KMS-11 (cell line): ENCODE data around the gene KIRREL1.

Experiments used
- H2AFZ ChIP-seq: fragments of 200-600 bp; sonication (generic); 2 replicates; pipeline ENCODE4 v1.6.1; 2016; ENCODE audit warnings: antibody characterized with exemption, mixed run types, low read depth
- H3K27ac ChIP-seq: fragments of 200-600 bp; sonication (generic); 2 replicates; pipeline ENCODE4 v1.6.1; 2016; ENCODE audit warnings: mild to moderate bottlenecking, mixed run types
- H3K27me3 ChIP-seq: fragments of 200-600 bp; sonication (generic); 2 replicates; pipeline ENCODE4 v1.6.1; 2017; ENCODE audit warnings: mild to moderate bottlenecking, low read depth, mixed run types, moderate library complexity; ENCODE audit not compliant: insufficient read depth
- H3K36me3 ChIP-seq: fragments of 200-600 bp; sonication (generic); 2 replicates; pipeline ENCODE4 v1.6.1; 2017; ENCODE audit warnings: mild to moderate bottlenecking, mixed run types; ENCODE audit not compliant: insufficient read depth
- H3K4me1 ChIP-seq: fragments of 200-600 bp; sonication (generic); 2 replicates; pipeline ENCODE4 v1.6.1; 2016; ENCODE audit warnings: mild to moderate bottlenecking, low read depth, mixed run types; ENCODE audit not compliant: poor library complexity, severe bottlenecking
- H3K4me2 ChIP-seq: fragments of 200-600 bp; sonication (generic); 2 replicates; pipeline ENCODE4 v1.7.0; 2016; ENCODE audit warnings: mild to moderate bottlenecking, mixed run types
- H3K4me3 ChIP-seq: fragments of 200-600 bp; sonication (generic); IDR thresholded peaks from 2 replicates; pipeline ENCODE4 v1.6.1; 2017; ENCODE audit warnings: low read depth, low read length, mixed read lengths; ENCODE audit not compliant: insufficient read depth
- H3K79me2 ChIP-seq: fragments of 200-600 bp; sonication (generic); 2 replicates; pipeline ENCODE4 v1.6.1; 2016; ENCODE audit warnings: low read depth, mixed run types; ENCODE audit not compliant: insufficient read depth
- H3K9ac ChIP-seq: fragments of 200-600 bp; sonication (generic); 2 replicates; pipeline ENCODE4 v1.6.1; 2016; ENCODE audit warnings: mild to moderate bottlenecking, mixed run types
- H4K20me1 ChIP-seq: fragments of 200-600 bp; sonication (generic); 2 replicates; pipeline ENCODE4 v1.6.1; 2016; ENCODE audit warnings: mild to moderate bottlenecking, mixed run types; ENCODE audit not compliant: insufficient read depth
- TF ChIP-seq, protein P1 (sequence below): fragments of 200-600 bp; sonication (generic); conservative IDR thresholded peaks from 2 replicates; pipeline ENCODE4 v1.6.1; 2017; ENCODE audit warnings: low read depth, mild to moderate bottlenecking, antibody characterized with exemption, low read length, moderate library complexity, mixed read lengths

KIRREL1 gene

DNA sequence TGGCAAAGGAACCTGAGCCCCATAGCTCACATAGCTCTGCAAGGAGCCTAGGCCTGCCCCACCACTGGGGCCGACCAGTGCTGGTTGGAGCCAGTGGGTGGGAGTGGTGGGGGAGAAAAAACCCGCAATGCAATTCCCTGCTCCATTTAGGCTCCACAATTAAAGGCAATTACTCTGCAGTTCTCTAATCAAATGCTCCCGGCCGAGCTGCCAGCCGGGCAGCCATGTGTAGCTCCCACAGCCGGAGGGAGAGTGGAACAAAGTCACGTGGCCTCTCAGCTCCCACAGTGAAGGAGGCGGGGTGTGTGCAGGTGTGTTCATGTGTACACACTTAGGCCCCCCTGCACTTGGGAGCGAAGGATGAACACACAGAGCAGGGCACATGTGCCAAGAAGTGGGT lies 81.6 kb downstream of the KIRREL1 start:
- Histone ChIP-seq H2AFZ (no peak overlapping the region), H3K4me2 (no peak overlapping the region), H4K20me1 (no peaks in the 10 kb centered on the region), H3K27ac (no peak overlapping the region), H3K36me3 (no peaks in the 10 kb centered on the region), H3K27me3 (no peaks in the 10 kb centered on the region; the same call in 1 of the 2 replicates), H3K9ac (no peak overlapping the region), H3K4me3 (no peak overlapping the region), H3K79me2 (no peaks in the 10 kb centered on the region), H3K4me1 (no peaks in the 10 kb centered on the region)
- TF ChIP-seq, protein P1, sequence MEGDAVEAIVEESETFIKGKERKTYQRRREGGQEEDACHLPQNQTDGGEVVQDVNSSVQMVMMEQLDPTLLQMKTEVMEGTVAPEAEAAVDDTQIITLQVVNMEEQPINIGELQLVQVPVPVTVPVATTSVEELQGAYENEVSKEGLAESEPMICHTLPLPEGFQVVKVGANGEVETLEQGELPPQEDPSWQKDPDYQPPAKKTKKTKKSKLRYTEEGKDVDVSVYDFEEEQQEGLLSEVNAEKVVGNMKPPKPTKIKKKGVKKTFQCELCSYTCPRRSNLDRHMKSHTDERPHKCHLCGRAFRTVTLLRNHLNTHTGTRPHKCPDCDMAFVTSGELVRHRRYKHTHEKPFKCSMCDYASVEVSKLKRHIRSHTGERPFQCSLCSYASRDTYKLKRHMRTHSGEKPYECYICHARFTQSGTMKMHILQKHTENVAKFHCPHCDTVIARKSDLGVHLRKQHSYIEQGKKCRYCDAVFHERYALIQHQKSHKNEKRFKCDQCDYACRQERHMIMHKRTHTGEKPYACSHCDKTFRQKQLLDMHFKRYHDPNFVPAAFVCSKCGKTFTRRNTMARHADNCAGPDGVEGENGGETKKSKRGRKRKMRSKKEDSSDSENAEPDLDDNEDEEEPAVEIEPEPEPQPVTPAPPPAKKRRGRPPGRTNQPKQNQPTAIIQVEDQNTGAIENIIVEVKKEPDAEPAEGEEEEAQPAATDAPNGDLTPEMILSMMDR: no peak

DNA sequence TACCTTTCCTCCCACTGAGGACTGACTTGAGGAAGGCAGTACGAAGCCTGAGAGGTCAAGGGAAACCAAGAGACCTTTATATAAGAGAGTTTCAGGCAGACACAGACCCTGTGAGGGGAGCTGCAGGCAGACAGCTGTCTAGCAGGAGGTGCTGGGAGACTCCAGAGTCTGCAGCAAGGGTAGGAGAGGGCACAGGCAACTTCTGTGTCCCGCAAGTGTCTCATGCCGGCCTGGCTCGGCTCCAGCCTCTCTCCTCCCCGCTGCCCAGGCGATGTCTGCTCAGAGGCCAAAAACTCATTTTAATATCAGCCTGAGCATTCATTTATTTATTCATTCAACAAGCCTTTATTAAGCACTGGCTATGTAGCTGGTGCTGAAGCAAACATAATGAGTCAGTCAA lies 83.0 kb downstream of the KIRREL1 start:
- Histone ChIP-seq H3K27me3 (no peaks in the 10 kb centered on the region), H3K9ac (no peak overlapping the region), H3K27ac (no peak overlapping the region), H3K4me1 (no peaks in the 10 kb centered on the region), H4K20me1 (no peaks in the 10 kb centered on the region), H3K36me3 (no peaks in the 10 kb centered on the region), H3K4me3 (no peak overlapping the region), H3K79me2 (no peaks in the 10 kb centered on the region), H2AFZ (no peak overlapping the region), H3K4me2 (no peak overlapping the region)
- TF ChIP-seq, protein P1: no peak

DNA sequence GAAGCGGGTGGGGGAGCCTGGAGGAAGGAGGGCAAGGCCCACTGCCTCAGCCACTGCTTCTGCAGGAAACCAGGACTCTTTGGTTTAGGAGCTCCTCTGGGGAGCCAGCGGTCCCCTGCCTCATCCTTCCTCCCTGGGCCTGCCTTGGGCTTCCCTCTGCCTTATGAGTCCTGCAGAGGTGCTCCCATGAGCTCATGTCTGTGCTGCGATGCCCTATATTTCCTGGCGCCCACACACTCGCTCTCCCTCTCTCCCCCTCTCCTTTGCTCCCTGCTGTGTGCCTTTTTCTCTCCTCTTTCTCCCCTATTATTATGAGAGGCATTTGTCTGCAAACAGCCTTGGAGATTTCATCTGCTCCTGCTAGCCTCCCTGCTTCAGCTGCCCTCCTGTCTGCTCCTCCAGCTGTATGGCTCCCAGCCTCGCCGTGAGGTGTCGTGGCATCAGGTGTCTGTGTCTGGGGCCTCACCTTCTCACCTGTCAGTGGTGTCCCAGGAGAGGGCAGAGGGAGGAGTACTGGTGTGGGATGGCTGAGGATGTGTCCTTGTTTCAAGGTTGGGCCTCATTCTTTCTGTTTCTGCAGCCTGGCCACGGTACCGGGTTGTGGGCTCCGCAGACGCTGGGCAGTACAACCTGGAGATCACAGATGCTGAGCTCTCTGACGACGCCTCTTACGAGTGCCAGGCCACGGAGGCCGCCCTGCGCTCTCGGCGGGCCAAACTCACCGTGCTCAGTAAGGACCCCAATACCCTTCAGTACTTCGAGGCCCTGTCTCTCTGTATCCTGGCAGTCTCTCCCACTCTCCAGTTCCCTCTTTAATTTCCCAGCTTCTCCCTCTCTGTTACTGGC lies 84.2 kb downstream of the KIRREL1 start:
- Histone ChIP-seq H3K4me2 (no peak overlapping the region), H3K9ac (no peak overlapping the region), H3K27ac (no peak overlapping the region), H3K27me3 (no peaks in the 10 kb centered on the region), H4K20me1 (no peaks in the 10 kb centered on the region), H3K79me2 (no peaks in the 10 kb centered on the region), H3K36me3 (no peaks in the 10 kb centered on the region), H3K4me3 (no peak overlapping the region), H2AFZ (no peak overlapping the region), H3K4me1 (no peaks in the 10 kb centered on the region)
- TF ChIP-seq, protein P1: no peak

DNA sequence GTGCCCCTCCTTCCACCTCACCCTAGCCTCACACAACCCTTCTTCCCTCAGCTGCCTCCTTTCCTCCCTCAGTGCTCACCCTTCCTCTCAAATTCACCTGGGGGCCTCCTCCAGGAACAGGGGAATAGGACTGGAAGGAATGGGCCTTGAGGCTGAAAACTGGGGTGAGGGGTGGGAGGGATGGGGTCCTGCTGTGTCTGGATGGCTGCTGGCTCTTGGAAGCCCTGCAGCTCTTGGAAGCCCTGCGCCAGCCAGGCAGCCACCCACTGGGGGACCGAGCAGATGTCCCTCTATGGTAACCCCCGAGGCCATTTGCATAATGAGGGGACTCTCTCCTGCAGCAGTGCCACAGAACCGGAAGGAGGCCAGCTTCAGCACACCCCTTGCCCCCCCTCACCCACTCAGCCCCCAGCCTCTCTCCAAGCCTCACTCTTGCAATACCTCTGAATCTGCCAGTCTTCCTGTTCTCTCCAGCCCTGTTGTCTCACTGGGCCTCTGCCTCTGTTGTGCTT lies 85.2 kb downstream of the KIRREL1 start:
- Histone ChIP-seq H3K4me1 (no peaks in the 10 kb centered on the region), H4K20me1 (no peaks in the 10 kb centered on the region), H3K36me3 (no peaks in the 10 kb centered on the region), H3K4me3 (no peak overlapping the region), H3K27me3 (no peaks in the 10 kb centered on the region), H3K79me2 (no peaks in the 10 kb centered on the region), H2AFZ (no peak overlapping the region), H3K9ac (no peak overlapping the region), H3K27ac (no peak overlapping the region), H3K4me2 (no peak overlapping the region)
- TF ChIP-seq, protein P1: no peak
